Measurements from ENCODE around the gene PILRA.
"Not testable (repeated sequence)": the region's sequence is repeated elsewhere in the genome, so short reads cannot be mapped to it uniquely, and the experiment has no call there.

GRCh38 chr7:100345288-100345672 lies 28.0 kb upstream of the PILRA start:
- peak; percentile 40 to 57; a peak in 3 of 4 replicates for TF ChIP-seq CTCF (conservative IDR thresholded peaks at IDR 0.05; ENCODE audit: low read depth in 2 of 2)
- not testable (repeated sequence) for TF ChIP-seq EZH2 (IDR thresholded peaks at IDR 0.05; ENCODE audit: low read depth, unreplicated experiment); POLR2AphosphoS5 (IDR thresholded peaks at IDR 0.05; ENCODE audit: low read depth); ZNF114 (CRISPR knock-in tag; IDR thresholded peaks at IDR 0.05); EZH2phosphoT487 (IDR thresholded peaks at IDR 0.05; ENCODE audit: unreplicated experiment); REST (IDR thresholded peaks at IDR 0.05; ENCODE audit: unreplicated experiment); JUNB (IDR thresholded peaks at IDR 0.05; ENCODE audit: unreplicated experiment); CREB1 (CRISPR knock-in tag; IDR thresholded peaks at IDR 0.05; ENCODE audit: low read depth); NANOG (IDR thresholded peaks at IDR 0.05; ENCODE audit: borderline replicate concordance); ETS1 (IDR thresholded peaks at IDR 0.05); STAT1 (IDR thresholded peaks at IDR 0.05; ENCODE audit: unreplicated experiment); ZNF331 (CRISPR knock-in tag; IDR thresholded peaks at IDR 0.05; ENCODE audit: low read depth); ZNF462 (CRISPR knock-in tag; IDR thresholded peaks at IDR 0.05)
